SK-N-SH treated with all-trans-retinoic acid at 6 μM for 48 hours (cell line): ENCODE measurements around the gene KIF17.
A peak's percentile ranks its signal among the peaks of the same experiment; 100 is the strongest.

Source experiments
- ATAC-seq: fragments of 200-7000 bp; cut with Tn5 transposase; 3 replicates; pipeline ENCODE4 v1.9.1; 2020; ENCODE audit warnings: mild to moderate bottlenecking, moderate library complexity
- ARNTL ChIP-seq: fragments of 450-650 bp; formaldehyde crosslinking; IDR thresholded peaks from 2 replicates; pipeline ENCODE4 v1.5.0; 2020; ENCODE audit warnings: low read depth, mild to moderate bottlenecking, moderate library complexity, borderline replicate concordance
- BACH2 ChIP-seq: fragments of 250-450 bp; sonication (Bioruptor Pico); IDR thresholded peaks from 2 replicates; pipeline ENCODE4 v1.9.0; 2021; ENCODE audit warnings: mild to moderate bottlenecking, borderline replicate concordance
- ESRRG ChIP-seq: fragments of 250-450 bp; sonication (Bioruptor Pico); IDR thresholded peaks from 2 replicates; pipeline ENCODE4 v1.6.1; 2021; ENCODE audit warnings: mild to moderate bottlenecking
- GLIS3 ChIP-seq: fragments of 250-450 bp; sonication (Bioruptor Pico); IDR thresholded peaks from 2 replicates; pipeline ENCODE4 v1.5.0; 2020; ENCODE audit warnings: mild to moderate bottlenecking, moderate library complexity
- ISL1 ChIP-seq: fragments of 250-450 bp; sonication (Bioruptor Pico); IDR thresholded peaks from 2 replicates; pipeline ENCODE4 v2.1.2; 2022; ENCODE audit warnings: mild to moderate bottlenecking, moderate library complexity
- OSR1 ChIP-seq: fragments of 250-450 bp; sonication (Bioruptor Pico); IDR thresholded peaks from 2 replicates; pipeline ENCODE4 v1.8.0; 2022; ENCODE audit warnings: moderate library complexity, mild to moderate bottlenecking, inconsistent platforms
- PPARA ChIP-seq: fragments of 250-450 bp; sonication (Bioruptor Pico); IDR thresholded peaks from 2 replicates; pipeline ENCODE4 v1.5.0; 2020; ENCODE audit warnings: mild to moderate bottlenecking, borderline replicate concordance
- RARB ChIP-seq: fragments of 250-450 bp; sonication (Bioruptor Pico); IDR thresholded peaks from 2 replicates; pipeline ENCODE4 v1.8.0; 2021; ENCODE audit warnings: mild to moderate bottlenecking, moderate library complexity
- ZC3H10 ChIP-seq: fragments of 250-450 bp; sonication (Bioruptor Pico); IDR thresholded peaks from 2 replicates; pipeline ENCODE4 v1.5.1; 2021; ENCODE audit warnings: mild to moderate bottlenecking, moderate library complexity
- ZFP3 ChIP-seq: fragments of 250-450 bp; sonication (Bioruptor Pico); IDR thresholded peaks from 2 replicates; pipeline ENCODE4 v1.5.0; 2020; ENCODE audit warnings: mild to moderate bottlenecking, moderate library complexity
- ZFP30 ChIP-seq: fragments of 450-650 bp; formaldehyde crosslinking; IDR thresholded peaks from 2 replicates; pipeline ENCODE4 v1.5.0; 2022; ENCODE audit warnings: mild to moderate bottlenecking, moderate library complexity
- ZNF565 ChIP-seq: fragments of 450-650 bp; formaldehyde crosslinking; conservative IDR thresholded peaks from 2 replicates; pipeline ENCODE4 v1.5.0; 2020; ENCODE audit warnings: low read depth, mild to moderate bottlenecking, moderate library complexity
- ZNF70 ChIP-seq: fragments of 450-650 bp; formaldehyde crosslinking; IDR thresholded peaks from 2 replicates; pipeline ENCODE4 v1.5.0; 2020; ENCODE audit warnings: mild to moderate bottlenecking, moderate library complexity
- ZNF8 ChIP-seq: fragments of 450-650 bp; formaldehyde crosslinking; IDR thresholded peaks from 2 replicates; pipeline ENCODE4 v1.5.0; 2020; ENCODE audit warnings: mild to moderate bottlenecking, moderate library complexity
- TF ChIP-seq, protein P1 (sequence below): fragments of 250-450 bp; sonication (Bioruptor Pico); IDR thresholded peaks from 2 replicates; pipeline ENCODE4 v1.8.0; 2021; ENCODE audit warnings: low read depth, mild to moderate bottlenecking, moderate library complexity, borderline replicate concordance
- TF ChIP-seq, protein P2 (sequence below): fragments of 250-450 bp; sonication (Bioruptor Pico); IDR thresholded peaks from 2 replicates; pipeline ENCODE4 v1.5.0; 2020; ENCODE audit warnings: mild to moderate bottlenecking, moderate library complexity
- TF ChIP-seq, protein P3 (sequence below): fragments of 250-450 bp; sonication (Bioruptor Pico); IDR thresholded peaks from 2 replicates; pipeline ENCODE4 v1.8.0; 2020; ENCODE audit warnings: mild to moderate bottlenecking, moderate library complexity, borderline replicate concordance
- TF ChIP-seq, protein P4 (sequence below): fragments of 250-450 bp; sonication (Bioruptor Pico); IDR thresholded peaks from 2 replicates; pipeline ENCODE4 v1.5.1; 2021; ENCODE audit warnings: mild to moderate bottlenecking, moderate library complexity
- TF ChIP-seq, protein P5 (sequence below): fragments of 250-450 bp; sonication (Bioruptor Pico); IDR thresholded peaks from 2 replicates; pipeline ENCODE4 v1.5.1; 2020; ENCODE audit warnings: low read depth, mild to moderate bottlenecking, moderate library complexity

The KIF17 gene

DNA sequence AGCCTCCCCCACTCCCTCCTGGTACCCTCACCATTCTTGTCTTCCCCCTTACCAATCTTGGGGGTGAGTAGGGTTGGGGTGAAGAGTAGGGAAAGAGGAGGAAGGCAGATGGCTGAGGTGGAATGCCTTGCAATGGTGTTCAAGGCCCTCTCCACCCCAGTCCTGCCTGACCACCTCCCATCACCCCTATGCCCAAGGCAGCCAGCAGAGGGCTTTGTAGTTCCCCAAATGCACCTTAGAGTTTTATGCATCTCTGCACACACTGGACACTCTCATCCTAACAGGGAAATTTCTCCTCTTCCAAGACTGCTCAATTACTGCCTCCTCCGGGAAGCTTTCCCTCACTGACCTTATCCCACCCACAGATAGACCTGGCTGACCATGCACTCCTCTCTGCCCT, 15.4 kb downstream of the KIF17 start:
- peak; percentile 73 for ATAC-seq
- TF ChIP-seq ARNTL (CRISPR knock-in tag), result no peak
- no peak for TF ChIP-seq ZFP3 (CRISPR knock-in tag)
- no peak for TF ChIP-seq ZNF8 (CRISPR knock-in tag)
- TF ChIP-seq, protein P1, sequence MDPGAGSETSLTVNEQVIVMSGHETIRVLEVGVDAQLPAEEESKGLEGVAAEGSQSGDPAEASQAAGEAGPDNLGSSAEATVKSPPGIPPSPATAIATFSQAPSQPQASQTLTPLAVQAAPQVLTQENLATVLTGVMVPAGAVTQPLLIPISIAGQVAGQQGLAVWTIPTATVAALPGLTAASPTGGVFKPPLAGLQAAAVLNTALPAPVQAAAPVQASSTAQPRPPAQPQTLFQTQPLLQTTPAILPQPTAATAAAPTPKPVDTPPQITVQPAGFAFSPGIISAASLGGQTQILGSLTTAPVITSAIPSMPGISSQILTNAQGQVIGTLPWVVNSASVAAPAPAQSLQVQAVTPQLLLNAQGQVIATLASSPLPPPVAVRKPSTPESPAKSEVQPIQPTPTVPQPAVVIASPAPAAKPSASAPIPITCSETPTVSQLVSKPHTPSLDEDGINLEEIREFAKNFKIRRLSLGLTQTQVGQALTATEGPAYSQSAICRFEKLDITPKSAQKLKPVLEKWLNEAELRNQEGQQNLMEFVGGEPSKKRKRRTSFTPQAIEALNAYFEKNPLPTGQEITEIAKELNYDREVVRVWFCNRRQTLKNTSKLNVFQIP (CRISPR knock-in tag), result no peak
- TF ChIP-seq, protein P2, sequence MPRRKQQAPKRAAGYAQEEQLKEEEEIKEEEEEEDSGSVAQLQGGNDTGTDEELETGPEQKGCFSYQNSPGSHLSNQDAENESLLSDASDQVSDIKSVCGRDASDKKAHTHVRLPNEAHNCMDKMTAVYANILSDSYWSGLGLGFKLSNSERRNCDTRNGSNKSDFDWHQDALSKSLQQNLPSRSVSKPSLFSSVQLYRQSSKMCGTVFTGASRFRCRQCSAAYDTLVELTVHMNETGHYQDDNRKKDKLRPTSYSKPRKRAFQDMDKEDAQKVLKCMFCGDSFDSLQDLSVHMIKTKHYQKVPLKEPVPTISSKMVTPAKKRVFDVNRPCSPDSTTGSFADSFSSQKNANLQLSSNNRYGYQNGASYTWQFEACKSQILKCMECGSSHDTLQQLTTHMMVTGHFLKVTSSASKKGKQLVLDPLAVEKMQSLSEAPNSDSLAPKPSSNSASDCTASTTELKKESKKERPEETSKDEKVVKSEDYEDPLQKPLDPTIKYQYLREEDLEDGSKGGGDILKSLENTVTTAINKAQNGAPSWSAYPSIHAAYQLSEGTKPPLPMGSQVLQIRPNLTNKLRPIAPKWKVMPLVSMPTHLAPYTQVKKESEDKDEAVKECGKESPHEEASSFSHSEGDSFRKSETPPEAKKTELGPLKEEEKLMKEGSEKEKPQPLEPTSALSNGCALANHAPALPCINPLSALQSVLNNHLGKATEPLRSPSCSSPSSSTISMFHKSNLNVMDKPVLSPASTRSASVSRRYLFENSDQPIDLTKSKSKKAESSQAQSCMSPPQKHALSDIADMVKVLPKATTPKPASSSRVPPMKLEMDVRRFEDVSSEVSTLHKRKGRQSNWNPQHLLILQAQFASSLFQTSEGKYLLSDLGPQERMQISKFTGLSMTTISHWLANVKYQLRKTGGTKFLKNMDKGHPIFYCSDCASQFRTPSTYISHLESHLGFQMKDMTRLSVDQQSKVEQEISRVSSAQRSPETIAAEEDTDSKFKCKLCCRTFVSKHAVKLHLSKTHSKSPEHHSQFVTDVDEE, result no peak
- no peak for TF ChIP-seq ZFP30 (CRISPR knock-in tag)
- TF ChIP-seq ZNF70 (CRISPR knock-in tag), result no peak
- TF ChIP-seq, protein P3, sequence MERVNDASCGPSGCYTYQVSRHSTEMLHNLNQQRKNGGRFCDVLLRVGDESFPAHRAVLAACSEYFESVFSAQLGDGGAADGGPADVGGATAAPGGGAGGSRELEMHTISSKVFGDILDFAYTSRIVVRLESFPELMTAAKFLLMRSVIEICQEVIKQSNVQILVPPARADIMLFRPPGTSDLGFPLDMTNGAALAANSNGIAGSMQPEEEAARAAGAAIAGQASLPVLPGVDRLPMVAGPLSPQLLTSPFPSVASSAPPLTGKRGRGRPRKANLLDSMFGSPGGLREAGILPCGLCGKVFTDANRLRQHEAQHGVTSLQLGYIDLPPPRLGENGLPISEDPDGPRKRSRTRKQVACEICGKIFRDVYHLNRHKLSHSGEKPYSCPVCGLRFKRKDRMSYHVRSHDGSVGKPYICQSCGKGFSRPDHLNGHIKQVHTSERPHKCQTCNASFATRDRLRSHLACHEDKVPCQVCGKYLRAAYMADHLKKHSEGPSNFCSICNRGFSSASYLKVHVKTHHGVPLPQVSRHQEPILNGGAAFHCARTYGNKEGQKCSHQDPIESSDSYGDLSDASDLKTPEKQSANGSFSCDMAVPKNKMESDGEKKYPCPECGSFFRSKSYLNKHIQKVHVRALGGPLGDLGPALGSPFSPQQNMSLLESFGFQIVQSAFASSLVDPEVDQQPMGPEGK (CRISPR knock-in tag), result no peak
- TF ChIP-seq ZNF565 (CRISPR knock-in tag), result no peak

DNA sequence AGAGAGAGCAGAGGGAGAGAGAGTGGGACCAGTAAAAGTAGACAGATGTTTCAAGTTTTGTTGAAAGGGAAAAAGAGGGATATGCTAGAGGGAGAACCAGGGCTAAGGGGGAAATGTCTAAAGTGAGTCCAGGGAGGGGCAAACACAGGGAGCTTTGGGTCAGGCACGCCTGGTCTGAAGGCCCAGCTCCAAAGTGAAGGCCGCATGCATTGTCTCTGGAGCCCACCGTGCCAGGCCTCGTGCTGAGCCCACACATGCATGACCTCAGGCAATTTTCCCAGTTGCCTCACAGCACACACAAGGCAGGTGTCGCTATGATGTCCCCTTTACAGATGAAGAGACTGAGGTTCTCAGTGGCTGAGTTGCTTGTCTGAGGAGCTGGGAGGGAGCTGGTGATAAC, 16.0 kb downstream of the KIF17 start:
- no peak for ATAC-seq
- TF ChIP-seq OSR1 (no peak), ARNTL (CRISPR knock-in tag) (no peak), PPARA (CRISPR knock-in tag) (no peak), ZNF8 (CRISPR knock-in tag) (no peak), GLIS3 (CRISPR knock-in tag) (no peak), ZC3H10 (CRISPR knock-in tag) (no peak), ISL1 (CRISPR knock-in tag) (no peak), RARB (no peak), BACH2 (no peak), ZNF70 (CRISPR knock-in tag) (no peak), ZFP30 (CRISPR knock-in tag) (no peak), ESRRG (CRISPR knock-in tag) (no peak)
- TF ChIP-seq, protein P2, result no peak
- TF ChIP-seq, protein P4, sequence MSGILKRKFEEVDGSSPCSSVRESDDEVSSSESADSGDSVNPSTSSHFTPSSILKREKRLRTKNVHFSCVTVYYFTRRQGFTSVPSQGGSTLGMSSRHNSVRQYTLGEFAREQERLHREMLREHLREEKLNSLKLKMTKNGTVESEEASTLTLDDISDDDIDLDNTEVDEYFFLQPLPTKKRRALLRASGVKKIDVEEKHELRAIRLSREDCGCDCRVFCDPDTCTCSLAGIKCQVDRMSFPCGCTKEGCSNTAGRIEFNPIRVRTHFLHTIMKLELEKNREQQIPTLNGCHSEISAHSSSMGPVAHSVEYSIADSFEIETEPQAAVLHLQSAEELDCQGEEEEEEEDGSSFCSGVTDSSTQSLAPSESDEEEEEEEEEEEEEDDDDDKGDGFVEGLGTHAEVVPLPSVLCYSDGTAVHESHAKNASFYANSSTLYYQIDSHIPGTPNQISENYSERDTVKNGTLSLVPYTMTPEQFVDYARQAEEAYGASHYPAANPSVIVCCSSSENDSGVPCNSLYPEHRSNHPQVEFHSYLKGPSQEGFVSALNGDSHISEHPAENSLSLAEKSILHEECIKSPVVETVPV (CRISPR knock-in tag), result no peak
- TF ChIP-seq, protein P1 (CRISPR knock-in tag), result no peak
- TF ChIP-seq, protein P5, sequence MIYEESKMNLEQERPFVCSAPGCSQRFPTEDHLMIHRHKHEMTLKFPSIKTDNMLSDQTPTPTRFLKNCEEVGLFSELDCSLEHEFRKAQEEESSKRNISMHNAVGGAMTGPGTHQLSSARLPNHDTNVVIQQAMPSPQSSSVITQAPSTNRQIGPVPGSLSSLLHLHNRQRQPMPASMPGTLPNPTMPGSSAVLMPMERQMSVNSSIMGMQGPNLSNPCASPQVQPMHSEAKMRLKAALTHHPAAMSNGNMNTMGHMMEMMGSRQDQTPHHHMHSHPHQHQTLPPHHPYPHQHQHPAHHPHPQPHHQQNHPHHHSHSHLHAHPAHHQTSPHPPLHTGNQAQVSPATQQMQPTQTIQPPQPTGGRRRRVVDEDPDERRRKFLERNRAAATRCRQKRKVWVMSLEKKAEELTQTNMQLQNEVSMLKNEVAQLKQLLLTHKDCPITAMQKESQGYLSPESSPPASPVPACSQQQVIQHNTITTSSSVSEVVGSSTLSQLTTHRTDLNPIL (CRISPR knock-in tag), result no peak
- TF ChIP-seq, protein P3 (CRISPR knock-in tag), result no peak
